NB4 (cell line): Measurements from ENCODE around the gene OLFM4.
"Not testable (repeated sequence)": the region's sequence is repeated elsewhere in the genome, so short reads cannot be mapped to it uniquely, and the experiment has no call there.

ENCODE experiments used
- POLR2A ChIP-seq: IDR thresholded peaks from 2 replicates; pipeline ENCODE4 v1.6.1; 2011; ENCODE audit warnings: mild to moderate bottlenecking; ENCODE audit not compliant: insufficient read length; ENCODE audit errors: extremely low read depth
- TF ChIP-seq, protein P1 (sequence below): IDR thresholded peaks from one replicate; pipeline ENCODE4 v1.5.1; 2012; ENCODE audit warnings: low read depth, low read length

DNA sequence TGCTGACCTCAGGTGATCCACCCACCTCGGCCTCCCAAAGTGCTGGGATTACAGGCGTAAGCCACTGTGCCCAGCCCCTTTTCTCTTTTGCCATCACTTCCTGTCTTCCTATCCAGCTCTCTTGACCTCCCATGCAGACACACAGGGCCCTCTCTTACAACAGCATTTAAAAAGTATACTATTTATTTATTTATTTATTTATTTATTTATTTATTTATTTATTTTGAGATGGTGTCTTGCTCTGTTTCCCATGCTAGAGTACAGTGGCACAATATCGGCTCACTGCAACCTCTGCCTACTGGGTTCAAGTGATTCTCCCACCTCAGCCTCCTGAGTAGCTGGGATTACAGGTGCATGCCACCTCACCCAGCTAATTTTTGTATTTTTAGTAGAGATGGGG is 14.6 kb upstream of the OLFM4 start:
- TF ChIP-seq, protein P1, sequence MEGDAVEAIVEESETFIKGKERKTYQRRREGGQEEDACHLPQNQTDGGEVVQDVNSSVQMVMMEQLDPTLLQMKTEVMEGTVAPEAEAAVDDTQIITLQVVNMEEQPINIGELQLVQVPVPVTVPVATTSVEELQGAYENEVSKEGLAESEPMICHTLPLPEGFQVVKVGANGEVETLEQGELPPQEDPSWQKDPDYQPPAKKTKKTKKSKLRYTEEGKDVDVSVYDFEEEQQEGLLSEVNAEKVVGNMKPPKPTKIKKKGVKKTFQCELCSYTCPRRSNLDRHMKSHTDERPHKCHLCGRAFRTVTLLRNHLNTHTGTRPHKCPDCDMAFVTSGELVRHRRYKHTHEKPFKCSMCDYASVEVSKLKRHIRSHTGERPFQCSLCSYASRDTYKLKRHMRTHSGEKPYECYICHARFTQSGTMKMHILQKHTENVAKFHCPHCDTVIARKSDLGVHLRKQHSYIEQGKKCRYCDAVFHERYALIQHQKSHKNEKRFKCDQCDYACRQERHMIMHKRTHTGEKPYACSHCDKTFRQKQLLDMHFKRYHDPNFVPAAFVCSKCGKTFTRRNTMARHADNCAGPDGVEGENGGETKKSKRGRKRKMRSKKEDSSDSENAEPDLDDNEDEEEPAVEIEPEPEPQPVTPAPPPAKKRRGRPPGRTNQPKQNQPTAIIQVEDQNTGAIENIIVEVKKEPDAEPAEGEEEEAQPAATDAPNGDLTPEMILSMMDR: not testable (repeated sequence)
- TF ChIP-seq POLR2A: not testable (repeated sequence)
